Stimulated activated CD4-positive, alpha-beta T cell treated with anti-CD3 and anti-CD28 coated beads, TNF-alpha, amount 100 ng/mL, for 24 hours (primary cell): ENCODE data around the gene CREB3.

Experiments used
- DNase-seq, 3 experiments: peaks; one replicate each; pipeline ENCODE4 v3.0.0-alpha.2; 2020; ENCODE audit warnings: low read depth in 3 of 3

Gene CREB3

GRCh38 chr9:35748242-35748857 is 15.9 kb downstream of the CREB3 start:
- no peak for DNase-seq

DNA sequence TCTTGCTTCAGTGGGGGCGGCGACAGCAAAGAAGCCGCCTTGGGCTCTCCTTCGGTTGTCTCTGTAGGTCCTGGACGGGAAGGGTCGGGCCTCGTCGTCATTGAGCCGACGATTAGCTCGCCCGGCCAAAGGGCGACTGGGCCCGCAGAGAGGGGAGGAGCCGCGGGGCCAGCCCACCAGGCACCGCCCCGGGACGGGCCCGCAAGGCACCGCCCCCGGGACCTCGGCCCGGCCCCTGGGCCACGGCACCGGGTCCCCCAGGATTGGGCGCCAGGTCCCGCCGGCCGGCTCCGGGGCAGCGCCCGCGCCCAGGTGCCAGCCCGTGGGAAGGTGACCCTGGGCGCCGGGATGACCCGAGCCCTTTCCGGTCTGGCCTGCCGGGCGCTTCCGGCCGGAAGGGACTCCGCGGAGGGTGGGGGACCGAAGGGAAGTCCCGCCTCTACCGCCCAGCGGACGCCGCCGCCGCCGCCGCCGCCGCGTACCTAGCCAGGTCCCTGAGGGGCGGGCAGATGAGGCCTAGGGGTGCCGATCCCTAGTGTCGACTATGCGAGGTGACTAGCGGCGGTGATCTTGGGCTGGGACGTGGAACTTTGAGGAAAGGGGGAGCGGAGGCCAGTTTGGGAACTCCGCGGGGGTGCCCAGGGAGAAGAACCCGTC is 16.5 kb downstream of the CREB3 start, which contains the start of the genes GBA2 and RGP1:
Gene GBA2, minus strand, starts transcription at position 371 of the 657 bp plus-strand sequence. CDS start 524 bp downstream, outside the sequence.
Gene RGP1, plus strand, starts transcription at position 430 of the 657 bp plus-strand sequence. CDS start 469 bp downstream, outside the sequence.
- peak in 1 of 3 experiments; percentile 69 for DNase-seq

DNA sequence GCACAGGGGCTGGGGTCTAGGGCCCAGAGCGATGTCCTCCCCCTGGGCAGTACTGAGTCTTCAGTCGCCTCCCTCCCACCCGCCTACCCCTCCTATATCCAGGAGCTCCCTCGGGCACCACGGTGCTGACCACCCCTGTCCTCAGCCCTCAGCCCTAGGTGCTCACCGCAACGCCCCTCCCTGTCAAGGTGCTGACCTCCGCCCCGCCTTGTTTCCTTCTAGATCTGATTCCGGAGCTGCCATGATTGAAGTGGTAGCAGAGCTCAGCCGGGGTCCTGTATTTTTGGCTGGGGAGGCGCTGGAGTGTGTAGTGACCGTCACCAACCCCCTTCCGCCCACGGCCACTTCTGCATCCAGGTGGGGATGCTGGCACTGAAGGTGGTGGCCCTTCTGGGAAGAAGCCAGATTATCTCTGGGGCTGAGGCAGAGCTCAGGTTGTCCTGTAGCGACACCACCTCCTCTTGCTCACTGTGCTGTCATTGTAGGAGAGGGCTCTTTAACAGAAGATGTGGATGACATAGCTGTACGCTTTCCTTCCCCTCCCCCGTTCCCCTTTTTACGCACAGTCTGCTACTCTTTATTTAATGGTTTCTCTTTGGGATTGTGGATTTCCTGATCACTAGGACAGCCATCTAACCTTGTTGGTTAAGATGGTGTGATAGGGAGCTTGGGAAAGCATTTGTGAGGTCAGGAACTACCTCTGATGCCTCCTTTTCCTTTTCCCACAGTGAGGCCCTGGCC is 17.2 kb downstream of the CREB3 start:
- DNase-seq, result peak in 1 of 3 experiments; percentile 38

DNA sequence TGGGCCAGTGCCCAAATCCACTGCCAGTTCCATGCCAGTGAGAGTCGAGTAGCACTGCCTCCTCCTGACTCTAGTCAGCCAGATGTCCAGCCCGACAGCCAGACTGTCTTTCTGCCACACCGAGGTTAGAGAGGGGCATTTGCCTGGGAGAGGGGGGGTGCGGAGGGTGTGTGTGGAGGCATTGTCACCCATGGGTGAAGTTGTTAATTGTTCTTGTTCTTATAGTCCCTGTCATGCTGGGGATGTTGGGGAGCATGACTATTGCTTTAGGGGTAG is 17.7 kb downstream of the CREB3 start:
- no peak for DNase-seq

- no peak for DNase-seq
Measured at GRCh38 chr9:35753466-35753865, 21.0 kb downstream of the CREB3 start.

DNA sequence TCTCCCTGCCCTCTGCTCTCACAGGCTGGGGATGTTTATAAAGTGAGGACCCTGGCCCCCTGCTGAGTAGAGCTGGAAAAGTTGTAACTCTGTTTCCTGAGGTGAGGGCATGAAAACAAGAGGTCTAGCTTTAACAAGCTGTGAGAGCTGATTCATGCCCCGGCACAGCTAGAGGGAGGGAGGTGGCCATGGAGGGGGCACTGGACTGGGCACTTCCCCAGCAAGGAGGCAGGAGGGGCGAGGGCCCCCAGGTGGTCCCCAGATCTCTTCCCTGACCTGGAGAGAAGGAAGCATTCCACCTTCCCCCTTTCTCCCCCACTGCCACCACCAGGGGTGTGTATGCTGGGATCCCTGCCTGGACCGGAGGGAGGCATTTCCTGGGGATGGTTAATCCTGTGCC is 21.8 kb downstream of the CREB3 start, which contains the start of gene MSMP:
Gene MSMP, minus strand, starts transcription at position 13 of the 400 bp plus-strand sequence. CDS start 147 bp downstream, outside the sequence.
- no peak for DNase-seq

GRCh38 chr9:35755071-35755470 is 22.6 kb downstream of the CREB3 start:
- DNase-seq, result no peak

- DNase-seq, result peak; percentile 60 to 83 (median 61)
Measured at GRCh38 chr9:35756275-35757225, 24.1 kb downstream of the CREB3 start.

DNA sequence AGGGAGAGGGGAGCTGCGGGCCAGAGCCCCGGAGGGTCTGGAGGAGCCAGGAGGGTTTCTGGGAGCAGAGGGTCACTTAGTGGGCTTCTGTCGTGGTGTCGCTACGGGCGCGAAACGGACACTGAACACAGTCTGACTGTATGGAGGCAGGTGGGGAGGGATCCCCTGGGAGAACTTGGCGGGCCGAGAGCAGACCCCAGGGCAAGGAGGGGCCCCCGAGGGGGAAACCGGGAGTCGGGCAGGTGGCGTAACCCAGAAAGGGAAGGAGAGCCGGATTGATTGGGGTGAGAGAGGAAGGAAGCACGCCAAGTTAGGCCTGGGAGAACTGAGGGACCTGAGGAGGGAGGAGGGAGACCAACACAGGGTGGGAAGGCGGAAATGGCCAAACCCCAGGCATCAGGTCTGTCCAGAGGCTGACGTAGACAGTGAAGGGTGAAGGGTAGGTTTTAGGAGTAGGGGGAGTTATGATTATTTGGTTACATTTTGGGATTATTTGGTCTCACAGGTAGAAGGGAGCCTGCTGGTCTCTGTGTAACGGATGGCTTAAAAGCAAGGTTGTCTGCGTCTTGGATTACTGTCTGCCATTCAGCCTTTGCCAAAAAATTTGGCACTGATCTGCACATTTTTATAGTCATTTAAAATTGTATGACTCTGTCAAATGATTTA is 24.9 kb downstream of the CREB3 start:
- peak in 1 of 3 experiments; percentile 21 for DNase-seq

DNA sequence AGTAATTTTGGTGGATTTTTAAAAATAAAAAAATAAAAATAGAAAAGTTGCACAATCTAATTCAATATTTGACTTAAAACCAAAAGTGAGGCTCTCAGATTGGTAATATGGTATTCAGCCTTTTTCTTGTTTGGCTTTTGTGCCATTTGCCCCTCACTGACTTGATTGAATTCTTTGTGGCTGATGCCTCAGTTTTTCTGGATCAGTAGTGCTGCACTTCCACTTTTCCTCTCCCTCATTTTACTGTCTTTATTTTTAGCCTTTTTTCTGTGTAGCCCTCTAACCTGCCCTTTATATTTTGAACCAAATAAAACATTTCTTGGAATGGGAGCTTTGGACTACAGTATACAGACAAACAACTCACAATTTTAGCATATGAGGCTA is 25.4 kb downstream of the CREB3 start:
- no peak for DNase-seq

DNA sequence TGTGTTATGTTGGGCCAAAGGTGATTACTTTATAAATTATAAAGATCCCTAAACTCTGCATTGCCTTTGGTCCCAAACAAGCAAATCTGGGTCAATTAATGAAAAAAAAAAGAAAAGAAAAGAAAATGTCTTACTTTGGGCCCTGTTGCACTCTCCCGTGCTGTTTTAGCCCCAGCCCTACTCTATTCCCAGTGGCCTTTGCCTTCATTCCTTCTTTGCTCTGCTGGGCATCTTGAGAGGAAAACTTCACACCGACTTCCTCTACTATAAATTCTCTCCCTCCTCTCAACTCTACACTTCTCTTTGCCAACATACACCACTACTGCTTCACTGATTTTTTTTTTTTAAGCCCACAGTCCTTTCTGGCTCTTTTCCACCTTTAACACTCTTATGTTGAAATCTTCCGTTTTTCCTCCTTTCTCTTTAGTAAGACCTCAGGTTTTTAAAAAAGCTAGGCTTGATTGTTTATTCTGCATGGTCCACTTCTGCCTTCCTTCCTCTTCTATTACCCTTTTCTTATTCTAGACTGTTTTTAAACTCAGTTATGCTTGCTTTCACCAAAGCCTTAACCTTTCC is 26.1 kb downstream of the CREB3 start:
- no peak for DNase-seq

GRCh38 chr9:35759795-35760194 is 27.3 kb downstream of the CREB3 start:
- no peak for DNase-seq

DNA sequence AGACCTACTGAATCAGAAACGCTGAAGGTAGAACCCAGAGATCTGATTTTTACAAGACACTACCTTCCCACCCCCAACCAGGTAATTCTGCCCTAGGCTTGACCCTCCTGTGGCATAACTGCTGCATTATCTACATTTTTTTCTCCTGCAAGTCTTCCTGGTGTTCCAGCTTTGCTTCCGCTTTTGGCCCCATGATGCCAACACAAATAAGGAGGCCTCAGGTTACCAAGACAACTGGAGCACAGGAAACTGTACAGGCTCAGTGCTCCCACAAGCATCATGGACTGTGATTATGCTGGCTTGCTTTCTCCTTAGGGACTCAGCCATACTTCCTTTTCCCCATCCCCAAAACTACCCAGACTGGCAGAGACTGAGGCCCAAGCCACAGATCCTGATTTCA is 28.2 kb downstream of the CREB3 start:
- DNase-seq, result no peak

DNA sequence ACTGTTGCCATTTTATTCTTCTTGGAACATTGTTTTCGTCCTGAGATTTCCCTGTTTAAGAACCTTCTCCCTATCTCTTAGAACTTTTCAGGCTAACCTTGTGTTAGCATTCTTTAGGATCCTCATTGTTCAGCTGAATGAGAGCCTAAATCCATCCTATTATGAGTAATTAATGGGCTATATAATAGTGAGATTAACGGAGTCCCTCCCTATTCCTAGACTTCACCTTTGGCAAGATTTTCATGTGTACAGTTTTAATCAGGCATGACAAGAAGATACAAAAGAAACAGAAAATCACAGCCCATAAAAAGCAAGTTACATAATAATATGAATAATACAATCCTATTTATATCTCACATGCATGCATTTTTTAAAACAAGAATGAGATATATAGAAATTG is 30.7 kb downstream of the CREB3 start:
- no peak for DNase-seq

DNA sequence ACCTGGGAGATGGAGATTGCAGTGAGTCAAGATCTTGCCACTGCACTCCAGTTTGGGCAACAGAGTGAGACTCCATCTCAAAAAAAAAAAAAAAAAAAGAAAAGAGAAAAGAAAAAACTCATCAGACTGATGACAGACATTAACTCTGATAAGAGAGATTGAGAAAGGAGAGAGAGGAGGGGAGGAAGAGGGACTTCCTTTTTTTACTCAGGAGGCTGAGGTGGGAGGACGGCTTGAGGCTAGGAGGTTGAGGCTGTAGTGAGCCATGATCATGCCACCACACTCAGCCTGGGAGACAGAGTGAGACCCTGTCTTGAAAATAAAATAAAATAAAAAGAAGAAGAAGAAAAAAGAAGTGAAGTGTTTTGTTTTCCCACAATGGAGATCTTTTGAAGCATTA is 31.3 kb downstream of the CREB3 start:
- no peak for DNase-seq

DNA sequence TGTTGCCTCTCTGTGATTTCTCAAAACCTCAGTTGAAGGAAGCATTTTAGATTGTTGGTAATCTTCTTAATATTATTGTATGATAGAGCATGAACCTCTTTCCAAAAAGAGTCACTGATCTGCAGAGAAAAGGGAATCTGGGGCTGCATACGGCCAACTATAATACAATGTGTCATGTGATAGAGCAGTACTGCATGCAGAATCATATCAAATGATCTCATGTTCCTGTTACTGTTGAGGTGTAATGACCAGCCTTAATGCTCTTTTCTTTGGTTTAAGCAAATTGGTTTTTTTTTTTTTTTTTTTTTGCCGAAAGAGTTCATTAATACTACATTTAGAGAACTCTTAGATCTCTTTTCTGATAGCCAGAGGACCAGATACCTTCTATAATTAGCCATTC is 34.5 kb downstream of the CREB3 start:
- no peak for DNase-seq

DNA sequence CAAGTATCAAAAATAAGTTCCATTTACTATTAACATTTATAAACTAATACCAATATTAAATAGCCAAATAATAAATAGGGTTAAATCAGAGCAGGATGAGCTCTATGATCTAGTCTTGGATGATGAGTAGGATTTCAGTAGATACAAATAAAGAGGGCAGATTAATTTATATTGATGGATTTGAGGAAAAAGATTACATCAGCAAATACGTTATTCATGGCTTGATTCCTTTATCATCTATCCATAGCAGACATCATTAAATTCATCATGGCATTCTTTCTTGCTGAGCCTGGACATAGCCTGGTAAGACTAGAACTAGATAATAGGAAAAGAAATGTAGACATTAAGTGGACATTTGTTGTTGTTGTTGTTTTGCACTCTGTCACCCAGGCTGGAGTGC is 35.0 kb downstream of the CREB3 start:
- no peak for DNase-seq

DNA sequence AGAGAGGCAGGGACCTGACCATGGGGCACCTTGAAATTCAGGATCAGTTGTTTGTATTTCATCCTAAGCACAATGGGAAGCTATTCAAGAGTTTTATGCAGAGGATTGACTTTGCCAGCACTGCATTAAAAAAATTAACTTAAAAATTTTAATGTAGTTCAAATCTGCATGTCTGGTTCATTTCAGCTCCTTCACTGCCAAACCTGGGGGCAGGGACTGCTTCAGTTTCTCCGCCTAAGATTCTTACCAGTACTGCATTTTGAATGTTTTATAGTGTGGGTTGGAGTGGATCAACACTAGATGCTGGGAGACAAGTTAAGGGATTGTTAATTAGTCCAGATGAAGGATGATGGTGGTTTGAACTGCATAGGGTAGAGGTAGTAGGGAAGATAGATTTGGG is 37.3 kb downstream of the CREB3 start:
- DNase-seq, result no peak

DNA sequence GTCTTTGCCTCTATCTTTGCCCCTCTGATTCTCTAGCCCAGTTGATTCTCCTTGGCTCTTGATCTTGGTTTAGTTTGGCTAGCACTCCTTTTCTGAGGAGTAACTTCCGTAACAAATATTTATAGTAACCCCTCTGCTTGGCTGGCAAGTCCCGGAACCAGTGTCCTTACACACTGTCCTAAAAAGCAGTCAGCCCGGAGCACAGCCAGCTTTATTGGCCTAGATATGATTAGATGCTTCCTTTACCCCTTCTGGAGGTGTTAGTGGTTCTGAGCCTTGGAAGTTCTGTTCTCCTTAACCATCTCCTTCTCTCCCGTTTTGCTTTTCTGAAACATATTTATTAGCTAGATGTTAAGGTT is 38.6 kb downstream of the CREB3 start:
- DNase-seq, result no peak

DNA sequence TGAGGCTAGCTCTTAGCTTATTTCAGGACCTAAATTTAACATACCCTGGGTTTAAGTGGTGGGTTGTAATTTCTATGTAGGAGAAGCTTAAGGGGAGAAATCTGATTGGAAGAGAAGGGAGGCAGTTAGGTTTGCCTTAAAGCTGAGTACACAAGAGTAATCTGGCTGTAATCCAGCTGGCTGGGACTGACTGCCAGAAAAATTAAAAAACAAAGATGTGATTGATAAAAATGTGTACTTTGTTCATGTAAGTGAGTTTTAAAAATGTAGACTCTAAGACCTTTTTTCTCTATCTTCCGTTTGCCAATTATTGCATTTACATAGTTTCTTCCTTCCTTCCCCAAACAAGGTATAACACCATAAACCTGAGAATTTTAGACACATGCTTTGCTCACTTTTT is 39.1 kb downstream of the CREB3 start:
- DNase-seq, result no peak

DNA sequence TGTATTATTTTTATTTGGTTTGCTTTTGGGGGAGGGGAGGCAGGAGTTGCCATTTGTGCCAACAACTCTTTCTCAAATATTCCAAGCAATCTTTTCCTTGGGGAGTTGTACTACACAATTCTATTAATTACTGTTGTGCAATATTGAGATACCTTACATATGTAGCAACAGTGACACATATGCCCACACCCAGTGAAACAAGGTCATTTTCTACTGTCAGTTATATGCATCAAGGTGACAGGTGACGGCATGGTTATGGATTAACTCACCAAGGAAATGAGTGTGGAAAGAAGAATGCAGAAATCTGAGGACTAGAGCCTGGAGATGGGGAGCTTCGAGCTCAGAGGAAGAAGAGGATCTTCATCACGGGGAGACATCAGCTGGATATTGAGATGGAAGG is 39.5 kb downstream of the CREB3 start:
- DNase-seq, result no peak
